VCaP (cell line): Measurements from ENCODE around the gene DIRAS1.

Experiments used
- H3K27ac ChIP-seq: fragments of 450-650 bp; 2 replicates; pipeline ENCODE4 v1.5.1; 2017
- TF ChIP-seq, protein P1 (sequence below): fragments of 450-650 bp; conservative IDR thresholded peaks from 2 replicates; pipeline ENCODE4 v1.5.1; 2017; ENCODE audit warnings: mild to moderate bottlenecking, moderate library complexity

DIRAS1 gene

GRCh38 chr19:2731181-2731995 lies 10.2 kb upstream of the DIRAS1 start:
- TF ChIP-seq, protein P1, sequence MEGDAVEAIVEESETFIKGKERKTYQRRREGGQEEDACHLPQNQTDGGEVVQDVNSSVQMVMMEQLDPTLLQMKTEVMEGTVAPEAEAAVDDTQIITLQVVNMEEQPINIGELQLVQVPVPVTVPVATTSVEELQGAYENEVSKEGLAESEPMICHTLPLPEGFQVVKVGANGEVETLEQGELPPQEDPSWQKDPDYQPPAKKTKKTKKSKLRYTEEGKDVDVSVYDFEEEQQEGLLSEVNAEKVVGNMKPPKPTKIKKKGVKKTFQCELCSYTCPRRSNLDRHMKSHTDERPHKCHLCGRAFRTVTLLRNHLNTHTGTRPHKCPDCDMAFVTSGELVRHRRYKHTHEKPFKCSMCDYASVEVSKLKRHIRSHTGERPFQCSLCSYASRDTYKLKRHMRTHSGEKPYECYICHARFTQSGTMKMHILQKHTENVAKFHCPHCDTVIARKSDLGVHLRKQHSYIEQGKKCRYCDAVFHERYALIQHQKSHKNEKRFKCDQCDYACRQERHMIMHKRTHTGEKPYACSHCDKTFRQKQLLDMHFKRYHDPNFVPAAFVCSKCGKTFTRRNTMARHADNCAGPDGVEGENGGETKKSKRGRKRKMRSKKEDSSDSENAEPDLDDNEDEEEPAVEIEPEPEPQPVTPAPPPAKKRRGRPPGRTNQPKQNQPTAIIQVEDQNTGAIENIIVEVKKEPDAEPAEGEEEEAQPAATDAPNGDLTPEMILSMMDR = no peak
- no peak overlapping the region for H3K27ac ChIP-seq

- no peak overlapping the region for H3K27ac ChIP-seq
- TF ChIP-seq, protein P1 = no peak
These were observed 9.0 kb upstream of the DIRAS1 start for GRCh38 chr19:2729943-2730818.

GRCh38 chr19:2728783-2729387 lies 7.7 kb upstream of the DIRAS1 start:
- peak overlapping the region; percentile 19; the same call in 1 of the 2 replicates for H3K27ac ChIP-seq
- TF ChIP-seq, protein P1 = no peak

DNA sequence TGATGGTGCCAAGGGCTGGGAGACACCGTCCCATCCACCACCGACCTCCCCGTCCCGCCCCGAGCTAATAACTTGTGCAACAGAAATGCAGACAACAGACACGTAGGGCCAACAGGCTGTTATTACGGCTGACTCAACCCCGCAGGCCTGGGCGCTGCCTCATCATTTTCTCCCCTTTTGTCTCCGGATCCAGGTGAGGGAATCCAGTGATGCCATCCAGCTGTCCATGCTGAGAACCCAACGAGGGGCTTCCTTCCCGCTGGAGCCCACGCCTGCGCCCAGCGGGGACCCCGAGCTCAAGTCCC lies 6.4 kb upstream of the DIRAS1 start:
- no peak overlapping the region for H3K27ac ChIP-seq
- TF ChIP-seq, protein P1 = no peak

GRCh38 chr19:2726904-2727639 lies 5.9 kb upstream of the DIRAS1 start:
- H3K27ac ChIP-seq = no peak overlapping the region
- TF ChIP-seq, protein P1 = no peak

GRCh38 chr19:2726160-2726855 lies 5.1 kb upstream of the DIRAS1 start:
- H3K27ac ChIP-seq = no peak overlapping the region
- TF ChIP-seq, protein P1 = no peak
